Brain microvascular endothelial cell (primary cell): ENCODE measurements around the gene HDAC7.

Source experiments
- DNase-seq: peaks from one replicate; pipeline ENCODE4 v3.0.0-alpha.2; 2020
- H3K27ac ChIP-seq: fragments of 250-450 bp; sonication (Bioruptor Pico); 2 replicates; pipeline ENCODE4 v1.5.1; 2020; ENCODE audit warnings: mild to moderate bottlenecking, moderate library complexity
- H3K27me3 ChIP-seq: fragments of 250-450 bp; sonication (Bioruptor Pico); replicated peaks from 2 replicates; pipeline ENCODE4 v1.5.1; 2020; ENCODE audit warnings: mild to moderate bottlenecking
- H3K36me3 ChIP-seq: fragments of 250-450 bp; sonication (Bioruptor Pico); replicated peaks from 2 replicates; pipeline ENCODE4 v1.5.1; 2020; ENCODE audit warnings: mild to moderate bottlenecking
- H3K4me3 ChIP-seq: 2 replicates; pipeline ENCODE4 v1.5.1; 2011; ENCODE audit warnings: low read depth, mild to moderate bottlenecking, control low read depth, low read length, moderate library complexity
- in situ Hi-C: cut with HindIII; loops from 2 replicates; pipeline ENCODE4 v1.10.0; 2017; ENCODE audit warnings: low sequenced_read_pairs, low pct_ligation_motif_present
- TF ChIP-seq, protein P1 (sequence below): IDR thresholded peaks from 2 replicates; pipeline ENCODE4 v1.5.1; 2011; ENCODE audit warnings: low read depth, mild to moderate bottlenecking, moderate library complexity, low read length, control low read depth, inconsistent platforms; ENCODE audit errors: missing control alignments

The HDAC7 gene

DNA sequence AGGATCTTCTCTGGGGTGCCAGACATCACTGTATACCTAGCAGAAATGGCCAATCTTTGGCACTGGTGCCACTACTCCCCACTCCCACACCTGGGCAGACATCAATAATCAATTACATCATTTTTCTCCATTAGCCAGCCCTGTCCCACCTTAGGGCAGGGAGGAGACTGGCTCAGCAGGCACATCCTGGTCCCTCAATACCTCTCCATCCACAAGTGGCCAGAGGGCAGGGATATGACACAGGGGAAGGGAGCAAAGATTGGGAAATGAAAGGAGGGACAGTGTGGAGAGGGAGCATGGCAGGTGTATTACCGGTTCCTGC, 71.2 kb downstream of the HDAC7 start:
- Histone ChIP-seq H3K4me3 (no peak overlapping the region), H3K27ac (no peak overlapping the region), H3K27me3 (peaks cover 8% of the 10 kb centered on the region), H3K36me3 (no peaks in the 10 kb centered on the region)
- in situ Hi-C loops, result no loop called here
- DNase-seq, result no peak
- TF ChIP-seq, protein P1, sequence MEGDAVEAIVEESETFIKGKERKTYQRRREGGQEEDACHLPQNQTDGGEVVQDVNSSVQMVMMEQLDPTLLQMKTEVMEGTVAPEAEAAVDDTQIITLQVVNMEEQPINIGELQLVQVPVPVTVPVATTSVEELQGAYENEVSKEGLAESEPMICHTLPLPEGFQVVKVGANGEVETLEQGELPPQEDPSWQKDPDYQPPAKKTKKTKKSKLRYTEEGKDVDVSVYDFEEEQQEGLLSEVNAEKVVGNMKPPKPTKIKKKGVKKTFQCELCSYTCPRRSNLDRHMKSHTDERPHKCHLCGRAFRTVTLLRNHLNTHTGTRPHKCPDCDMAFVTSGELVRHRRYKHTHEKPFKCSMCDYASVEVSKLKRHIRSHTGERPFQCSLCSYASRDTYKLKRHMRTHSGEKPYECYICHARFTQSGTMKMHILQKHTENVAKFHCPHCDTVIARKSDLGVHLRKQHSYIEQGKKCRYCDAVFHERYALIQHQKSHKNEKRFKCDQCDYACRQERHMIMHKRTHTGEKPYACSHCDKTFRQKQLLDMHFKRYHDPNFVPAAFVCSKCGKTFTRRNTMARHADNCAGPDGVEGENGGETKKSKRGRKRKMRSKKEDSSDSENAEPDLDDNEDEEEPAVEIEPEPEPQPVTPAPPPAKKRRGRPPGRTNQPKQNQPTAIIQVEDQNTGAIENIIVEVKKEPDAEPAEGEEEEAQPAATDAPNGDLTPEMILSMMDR, result no peak

DNA sequence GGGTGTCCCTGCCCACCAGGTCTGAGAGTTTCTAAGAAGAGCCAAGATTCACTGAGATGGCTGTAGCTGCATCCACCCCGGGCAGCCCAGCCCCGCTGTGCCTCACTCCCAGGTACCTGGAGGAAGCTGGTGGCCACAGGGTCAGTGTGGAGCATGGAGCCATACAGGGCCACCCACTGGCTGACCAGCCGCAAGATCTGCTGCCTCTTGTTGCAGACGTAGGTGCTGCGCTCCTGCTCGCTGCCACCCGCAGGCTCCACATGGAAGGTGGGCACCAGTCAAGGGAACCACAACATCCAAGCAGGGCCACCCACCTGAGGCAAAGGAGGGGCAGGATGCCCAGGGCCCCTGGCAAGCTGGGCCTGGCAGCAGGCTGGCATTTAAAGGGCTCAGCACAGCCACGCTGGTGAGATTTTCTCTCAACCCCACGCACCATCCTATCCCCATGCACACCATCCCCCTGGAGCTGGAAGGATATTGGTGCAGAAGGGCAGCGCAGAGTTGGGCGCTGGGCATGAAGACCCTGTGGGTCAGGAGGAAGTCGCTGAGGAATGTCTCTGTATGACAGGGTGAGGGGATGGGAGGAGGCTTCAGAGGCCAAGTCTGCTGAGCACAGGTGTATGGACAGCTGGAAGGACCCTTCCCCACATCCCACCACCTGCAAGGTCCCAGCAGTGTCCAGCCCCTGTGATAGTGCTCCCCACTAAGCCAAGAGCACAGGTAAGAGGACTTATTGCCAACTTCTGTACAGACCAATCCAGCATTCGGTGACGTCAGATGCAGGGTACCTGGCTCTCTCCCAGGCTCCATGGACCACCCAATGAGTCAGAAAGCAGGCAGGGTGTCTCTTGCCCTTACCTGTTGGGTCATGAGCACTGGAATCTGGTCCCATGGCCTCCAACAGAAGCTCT, 71.9 kb downstream of the HDAC7 start:
- no peak for DNase-seq
- H3K27me3 ChIP-seq, result peaks cover 8% of the 10 kb centered on the region
- TF ChIP-seq, protein P1, result no peak
- H3K27ac ChIP-seq, result no peak overlapping the region
- in situ Hi-C loops, result no loop called here
- H3K36me3 ChIP-seq, result no peaks in the 10 kb centered on the region
- no peak overlapping the region for H3K4me3 ChIP-seq

DNA sequence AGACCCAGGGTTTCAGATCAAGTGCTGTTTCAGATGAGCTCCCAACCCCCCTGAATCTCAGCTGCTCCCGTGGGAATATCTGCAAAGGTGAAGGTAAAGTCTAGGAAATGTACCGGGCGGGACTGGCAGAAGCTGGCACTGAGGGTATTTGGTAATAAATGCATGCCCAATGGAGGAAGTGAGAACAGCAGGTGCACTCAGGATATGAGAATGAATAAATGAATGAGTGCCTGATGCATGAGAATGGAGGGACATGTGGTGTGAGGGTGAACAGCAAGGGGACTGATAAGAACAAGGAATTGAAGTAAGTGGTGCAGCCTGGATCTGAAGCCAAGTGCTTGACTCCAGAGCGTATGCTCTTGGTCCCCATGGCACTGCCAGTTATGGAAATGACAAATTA, 72.6 kb downstream of the HDAC7 start:
- no peaks in the 10 kb centered on the region for H3K36me3 ChIP-seq
- H3K27ac ChIP-seq, result no peak overlapping the region
- H3K4me3 ChIP-seq, result no peak overlapping the region
- no peak for DNase-seq
- TF ChIP-seq, protein P1, result no peak
- peaks cover 8% of the 10 kb centered on the region for H3K27me3 ChIP-seq
- in situ Hi-C loops, result no loop called here

DNA sequence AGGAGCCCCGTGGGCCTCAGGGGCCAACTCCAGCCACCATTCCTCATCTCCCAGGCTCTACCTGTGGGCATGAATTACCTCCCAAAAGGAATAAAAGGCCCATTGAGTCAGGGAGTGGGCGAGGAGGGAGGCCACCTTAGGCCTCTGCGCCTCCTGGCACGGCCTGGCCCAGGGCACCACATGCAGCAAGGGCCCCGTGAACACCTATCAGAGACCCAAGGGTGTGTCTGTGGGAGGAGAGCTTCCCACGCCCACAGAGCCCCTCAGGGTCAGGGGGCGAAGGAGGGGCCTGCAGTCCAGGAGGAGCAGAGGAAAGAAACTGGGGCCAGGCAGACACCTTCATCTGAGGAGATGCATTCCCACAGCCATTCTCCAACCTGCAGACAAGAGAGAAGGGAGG, 73.2 kb downstream of the HDAC7 start:
- Histone ChIP-seq H3K27me3 (peaks cover 8% of the 10 kb centered on the region), H3K4me3 (no peak overlapping the region), H3K27ac (no peak overlapping the region), H3K36me3 (no peaks in the 10 kb centered on the region)
- in situ Hi-C loops, result no loop called here
- TF ChIP-seq, protein P1, result no peak
- DNase-seq, result no peak

DNA sequence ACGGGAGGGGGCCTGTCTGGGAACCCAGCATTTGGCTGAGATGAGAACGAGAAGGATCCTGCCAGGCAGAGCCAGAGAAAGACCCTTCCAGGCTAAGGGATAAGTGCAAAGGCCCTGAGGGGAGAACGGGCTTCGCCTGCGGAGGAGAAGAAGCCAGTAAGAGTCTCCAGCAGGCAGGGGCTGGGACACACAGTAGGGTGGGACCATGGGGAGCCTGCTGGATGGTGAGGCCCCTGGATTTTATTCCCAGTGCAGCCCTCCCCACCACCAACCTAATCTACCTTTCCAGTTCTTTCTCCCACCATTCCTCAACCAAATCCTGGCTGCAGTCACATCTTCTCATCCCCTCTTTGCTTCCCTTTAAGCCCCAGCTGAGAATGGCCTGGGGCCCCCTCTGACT, 73.6 kb downstream of the HDAC7 start:
- H3K4me3 ChIP-seq, result no peak overlapping the region
- no peak for DNase-seq
- TF ChIP-seq, protein P1, result no peak
- peaks cover 8% of the 10 kb centered on the region for H3K27me3 ChIP-seq
- H3K27ac ChIP-seq, result no peak overlapping the region
- no peaks in the 10 kb centered on the region for H3K36me3 ChIP-seq
- in situ Hi-C loops, result no loop called here

DNA sequence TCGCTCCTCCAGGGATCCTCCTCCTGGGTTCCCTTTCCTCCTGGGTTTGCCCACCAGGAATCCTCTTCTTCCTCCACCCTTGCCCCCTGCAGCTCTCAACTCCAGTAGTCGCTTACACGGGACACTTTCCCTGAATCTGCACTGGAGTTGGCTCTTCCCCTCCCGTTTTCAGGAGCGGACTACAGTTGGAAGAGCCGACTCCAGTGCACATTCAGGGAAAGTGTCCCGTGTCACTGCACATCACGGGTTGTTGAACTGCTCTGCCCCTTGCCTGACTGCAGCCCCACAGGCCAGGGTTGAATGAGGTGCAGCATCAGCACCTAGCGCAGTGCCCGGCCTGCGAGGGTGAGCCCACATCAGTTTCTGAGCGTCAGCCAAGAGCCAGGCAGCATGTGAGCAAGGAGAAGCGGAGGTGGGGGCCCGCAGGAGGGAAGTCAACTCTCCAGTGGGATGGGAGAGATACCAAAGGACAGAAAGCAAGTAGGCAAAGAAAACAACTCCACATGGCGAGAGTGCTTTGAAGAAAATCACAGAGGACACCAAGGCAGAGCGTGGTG, 74.1 kb downstream of the HDAC7 start:
- no peak for DNase-seq
- Histone ChIP-seq H3K27me3 (peaks cover 8% of the 10 kb centered on the region), H3K36me3 (no peaks in the 10 kb centered on the region), H3K4me3 (no peak overlapping the region), H3K27ac (no peak overlapping the region)
- TF ChIP-seq, protein P1, result no peak
- in situ Hi-C loops, result no loop called here
